ENCODE results near the gene RELN. TPM values are rescaled to one million over a fixed set of nuclear protein-coding genes. Genes with fewer than 3 reads are reported as not detected.

Gene RELN
- total and polyA plus RNA-seq, 9 of the 15 experiments (the other 6 are each of a cell fraction or from before 2014, with no cell fraction given), result 12.9 to 43.2 (median 18.1) TPM

GRCh38 chr7:103915680-103916357, 73.6 kb downstream of the RELN start (continued):
- TF ChIP-seq ZNF609 (CRISPR knock-in tag; IDR thresholded peaks at IDR 0.05; ENCODE audit: borderline replicate concordance) (no peak), DMBX1 (CRISPR knock-in tag; IDR thresholded peaks at IDR 0.05; ENCODE audit: borderline replicate concordance) (0 out of 2 replicates have a peak, but pooled peaks have one; percentile 27), ATF7 (IDR thresholded peaks at IDR 0.05) (peak; percentile 90), ARID2 (IDR thresholded peaks at IDR 0.05) (no peak), ZNF316 (IDR thresholded peaks at IDR 0.05) (peak; percentile 81), ARNT (IDR thresholded peaks at IDR 0.05) (no peak), FOSL1 (tag; conservative IDR thresholded peaks at IDR 0.05) (peak; percentile 94), RREB1 (CRISPR knock-in tag; IDR thresholded peaks at IDR 0.05) (no peak), ZNF76 (CRISPR knock-in tag; IDR thresholded peaks at IDR 0.05; ENCODE audit: borderline replicate concordance) (no peak)
- TF ChIP-seq, protein P1, sequence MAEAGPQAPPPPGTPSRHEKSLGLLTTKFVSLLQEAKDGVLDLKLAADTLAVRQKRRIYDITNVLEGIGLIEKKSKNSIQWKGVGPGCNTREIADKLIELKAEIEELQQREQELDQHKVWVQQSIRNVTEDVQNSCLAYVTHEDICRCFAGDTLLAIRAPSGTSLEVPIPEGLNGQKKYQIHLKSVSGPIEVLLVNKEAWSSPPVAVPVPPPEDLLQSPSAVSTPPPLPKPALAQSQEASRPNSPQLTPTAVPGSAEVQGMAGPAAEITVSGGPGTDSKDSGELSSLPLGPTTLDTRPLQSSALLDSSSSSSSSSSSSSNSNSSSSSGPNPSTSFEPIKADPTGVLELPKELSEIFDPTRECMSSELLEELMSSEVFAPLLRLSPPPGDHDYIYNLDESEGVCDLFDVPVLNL (CRISPR knock-in tag; IDR thresholded peaks at IDR 0.05; ENCODE audit: low read depth), result no peak
- TF ChIP-seq, protein P2, sequence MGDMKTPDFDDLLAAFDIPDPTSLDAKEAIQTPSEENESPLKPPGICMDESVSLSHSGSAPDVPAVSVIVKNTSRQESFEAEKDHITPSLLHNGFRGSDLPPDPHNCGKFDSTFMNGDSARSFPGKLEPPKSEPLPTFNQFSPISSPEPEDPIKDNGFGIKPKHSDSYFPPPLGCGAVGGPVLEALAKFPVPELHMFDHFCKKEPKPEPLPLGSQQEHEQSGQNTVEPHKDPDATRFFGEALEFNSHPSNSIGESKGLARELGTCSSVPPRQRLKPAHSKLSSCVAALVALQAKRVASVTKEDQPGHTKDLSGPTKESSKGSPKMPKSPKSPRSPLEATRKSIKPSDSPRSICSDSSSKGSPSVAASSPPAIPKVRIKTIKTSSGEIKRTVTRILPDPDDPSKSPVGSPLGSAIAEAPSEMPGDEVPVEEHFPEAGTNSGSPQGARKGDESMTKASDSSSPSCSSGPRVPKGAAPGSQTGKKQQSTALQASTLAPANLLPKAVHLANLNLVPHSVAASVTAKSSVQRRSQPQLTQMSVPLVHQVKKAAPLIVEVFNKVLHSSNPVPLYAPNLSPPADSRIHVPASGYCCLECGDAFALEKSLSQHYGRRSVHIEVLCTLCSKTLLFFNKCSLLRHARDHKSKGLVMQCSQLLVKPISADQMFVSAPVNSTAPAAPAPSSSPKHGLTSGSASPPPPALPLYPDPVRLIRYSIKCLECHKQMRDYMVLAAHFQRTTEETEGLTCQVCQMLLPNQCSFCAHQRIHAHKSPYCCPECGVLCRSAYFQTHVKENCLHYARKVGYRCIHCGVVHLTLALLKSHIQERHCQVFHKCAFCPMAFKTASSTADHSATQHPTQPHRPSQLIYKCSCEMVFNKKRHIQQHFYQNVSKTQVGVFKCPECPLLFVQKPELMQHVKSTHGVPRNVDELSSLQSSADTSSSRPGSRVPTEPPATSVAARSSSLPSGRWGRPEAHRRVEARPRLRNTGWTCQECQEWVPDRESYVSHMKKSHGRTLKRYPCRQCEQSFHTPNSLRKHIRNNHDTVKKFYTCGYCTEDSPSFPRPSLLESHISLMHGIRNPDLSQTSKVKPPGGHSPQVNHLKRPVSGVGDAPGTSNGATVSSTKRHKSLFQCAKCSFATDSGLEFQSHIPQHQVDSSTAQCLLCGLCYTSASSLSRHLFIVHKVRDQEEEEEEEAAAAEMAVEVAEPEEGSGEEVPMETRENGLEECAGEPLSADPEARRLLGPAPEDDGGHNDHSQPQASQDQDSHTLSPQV (IDR thresholded peaks at IDR 0.05), result peak; percentile 88
